Measurements from ENCODE around the gene CCDC60.

The CCDC60 gene, protein sequence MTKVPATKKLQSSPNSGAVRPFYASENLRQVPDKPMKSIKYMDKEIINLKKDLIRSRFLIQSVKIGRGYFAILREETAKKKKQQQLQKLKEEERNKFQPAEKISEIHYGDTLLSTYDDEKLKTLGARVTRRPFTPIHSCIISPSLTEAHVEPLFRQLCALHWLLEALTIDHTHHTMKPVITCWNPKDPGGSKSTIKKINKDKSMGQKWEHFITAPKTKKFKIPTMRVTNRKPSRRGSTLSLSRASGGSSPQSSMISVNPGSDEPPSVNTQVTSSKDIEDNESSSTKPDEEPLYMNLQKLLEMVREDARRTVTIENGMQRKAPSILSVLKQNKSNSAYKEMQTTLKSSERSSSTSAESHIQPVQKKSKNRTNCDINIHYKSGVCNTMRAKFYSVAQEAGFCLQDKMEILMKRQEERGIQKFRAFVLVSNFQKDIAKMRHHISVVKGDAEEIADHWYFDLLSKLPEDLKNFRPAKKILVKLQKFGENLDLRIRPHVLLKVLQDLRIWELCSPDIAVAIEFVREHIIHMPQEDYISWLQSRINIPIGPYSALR

DNA sequence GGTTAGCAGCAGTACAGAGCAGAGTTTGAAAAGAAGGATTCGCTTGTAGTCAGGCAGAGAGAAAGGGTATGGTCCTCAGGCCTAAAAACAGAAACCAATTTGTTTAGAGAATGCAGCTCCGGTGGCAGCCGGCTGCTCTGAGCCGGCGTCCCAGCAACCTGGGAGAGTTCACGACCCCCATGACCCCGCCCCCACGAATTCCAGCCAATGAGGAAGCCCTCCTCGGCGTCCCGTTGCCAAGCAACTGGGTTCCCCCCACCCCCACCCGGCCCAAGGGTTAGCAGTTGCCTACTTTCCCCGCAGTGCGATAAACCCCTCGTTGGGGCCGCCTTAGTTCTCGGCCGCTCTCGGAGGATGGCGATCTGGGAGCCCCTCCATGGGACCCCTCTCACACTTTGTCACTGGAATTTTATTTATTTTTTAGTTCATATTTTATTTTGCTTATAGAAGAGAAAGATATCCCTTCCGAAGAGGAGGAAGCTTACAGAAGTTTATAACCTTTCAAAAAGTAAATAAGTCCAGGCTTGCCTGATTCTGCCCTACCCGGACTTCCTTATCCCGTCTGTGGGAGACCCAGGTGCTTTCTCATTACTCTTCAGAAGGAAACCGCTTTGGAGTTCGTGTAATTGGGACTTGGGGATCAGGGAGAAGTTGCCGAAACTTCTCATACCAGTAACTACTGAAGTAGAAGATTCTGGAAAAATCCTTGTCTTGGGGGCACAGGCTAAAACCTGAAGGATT lies at the start of gene CCDC60:
CCDC60 (plus strand) TSS at position 300 of the 741 bp plus-strand sequence. CDS start 448 bp downstream, outside the sequence.
- DNase-seq (ENCODE audit: low spot score) = no peak

DNA sequence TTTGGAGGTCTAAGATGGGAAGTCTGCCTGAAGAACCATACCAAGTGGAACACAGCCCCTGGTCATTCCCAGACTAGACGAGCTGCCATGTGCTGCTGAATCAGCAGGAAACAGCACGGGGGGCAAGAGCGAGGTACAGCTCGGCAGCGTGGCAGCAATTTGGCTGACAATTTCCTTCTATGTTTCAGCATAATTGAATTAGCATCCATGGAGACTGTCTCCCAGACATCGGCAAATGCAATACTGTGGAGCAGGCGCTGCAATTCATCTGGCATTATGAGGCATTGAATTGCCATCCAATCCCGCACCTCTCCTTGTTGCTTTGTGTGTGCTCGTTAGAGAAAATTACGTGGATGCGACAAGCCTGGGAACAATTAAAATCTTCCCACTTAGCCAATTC lies 46.0 kb upstream of the CCDC60 start:
- DNase-seq (ENCODE audit: low spot score) = no peak

GRCh38 chr12:119292893-119293630 lies 41.5 kb upstream of the CCDC60 start:
- no peak for DNase-seq (ENCODE audit: low spot score)

DNA sequence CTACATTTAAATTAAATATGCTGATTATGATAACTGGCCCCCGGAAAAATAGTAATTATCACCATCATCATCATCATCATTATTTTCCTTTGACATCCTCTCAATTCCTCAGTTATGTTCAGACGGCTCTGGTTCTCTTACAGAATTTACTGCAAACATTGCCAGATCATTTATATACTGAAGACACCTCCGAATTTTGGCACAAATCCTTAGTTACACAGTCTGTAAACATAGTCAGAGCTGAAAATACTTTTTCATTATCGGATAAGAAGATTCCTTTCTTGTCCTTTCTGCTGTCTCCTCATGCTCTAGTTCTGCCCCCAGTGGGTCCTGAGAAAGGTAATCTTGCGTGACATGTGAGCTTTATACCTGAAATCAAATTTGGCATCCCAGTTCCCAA lies 40.3 kb upstream of the CCDC60 start:
- no peak for DNase-seq (ENCODE audit: low spot score)

DNA sequence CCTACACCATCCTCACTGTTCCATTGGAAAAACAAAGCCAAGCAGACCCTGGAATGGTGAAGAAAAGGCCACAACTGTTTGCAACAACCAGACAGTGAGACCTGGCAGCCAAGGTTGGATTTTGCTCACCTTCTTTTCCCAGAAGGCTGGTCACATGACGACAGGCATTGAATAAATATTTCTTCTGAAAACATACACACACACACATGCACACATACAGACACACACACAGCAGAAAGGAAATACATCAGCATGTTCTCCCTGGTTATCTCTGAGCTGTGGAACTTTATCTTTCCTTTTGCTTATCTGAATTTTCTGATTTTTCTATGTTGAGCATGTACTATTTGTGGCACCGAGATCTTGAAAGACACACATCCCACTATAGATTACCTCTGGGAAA lies 38.0 kb upstream of the CCDC60 start:
- DNase-seq (ENCODE audit: low spot score) = no peak

DNA sequence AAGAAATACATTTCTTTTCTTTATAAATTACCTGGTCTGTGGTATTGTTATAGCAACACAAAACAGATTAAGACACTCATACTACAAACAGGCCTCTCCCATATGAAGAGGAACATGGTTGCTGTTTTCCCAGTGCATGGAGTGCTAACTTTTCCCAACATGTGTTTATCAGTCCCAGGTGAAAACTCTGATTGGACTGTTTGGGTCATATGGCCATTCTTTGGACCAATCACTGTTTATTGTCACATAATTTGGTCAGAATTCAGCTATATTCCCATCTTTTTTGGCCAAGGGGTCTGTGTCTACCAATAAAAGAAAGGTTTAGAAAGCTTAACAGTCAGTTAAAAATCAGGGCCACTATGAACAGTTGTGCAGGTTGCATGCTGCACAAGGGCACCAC lies 35.4 kb upstream of the CCDC60 start:
- DNase-seq (ENCODE audit: low spot score) = no peak

- no peak for DNase-seq (ENCODE audit: low spot score)
Measured at GRCh38 chr12:119301379-119301778, 33.1 kb upstream of the CCDC60 start.

DNA sequence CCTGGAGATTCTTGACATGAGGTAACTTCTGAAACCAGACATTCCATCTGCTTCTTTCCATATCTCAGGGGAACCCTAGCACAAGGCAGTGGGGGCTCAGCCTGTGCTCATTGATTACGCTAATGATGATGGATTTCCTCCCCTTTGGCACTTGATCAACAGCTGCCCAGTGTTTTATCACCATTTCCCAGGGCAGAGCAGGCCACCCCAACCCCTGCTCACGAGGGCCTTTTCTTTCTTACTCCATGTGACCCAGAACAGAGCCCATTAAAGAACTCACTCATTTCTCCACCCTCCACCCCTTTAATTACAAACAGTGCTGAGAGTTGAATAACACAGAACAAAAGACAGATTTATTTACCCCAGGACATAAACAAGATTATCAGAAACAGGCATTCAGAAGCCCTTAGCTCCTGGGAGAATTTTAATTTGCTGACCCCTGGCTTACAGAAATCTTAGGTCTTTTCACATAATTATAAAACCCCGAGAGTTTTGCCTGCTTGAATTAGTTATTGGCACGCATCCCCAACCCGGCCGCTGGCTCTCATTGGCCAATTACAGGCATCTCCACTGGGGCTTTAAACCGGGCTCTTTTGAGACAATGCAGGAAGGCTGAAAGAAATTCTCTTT lies 32.0 kb upstream of the CCDC60 start:
- no peak for DNase-seq (ENCODE audit: low spot score)

DNA sequence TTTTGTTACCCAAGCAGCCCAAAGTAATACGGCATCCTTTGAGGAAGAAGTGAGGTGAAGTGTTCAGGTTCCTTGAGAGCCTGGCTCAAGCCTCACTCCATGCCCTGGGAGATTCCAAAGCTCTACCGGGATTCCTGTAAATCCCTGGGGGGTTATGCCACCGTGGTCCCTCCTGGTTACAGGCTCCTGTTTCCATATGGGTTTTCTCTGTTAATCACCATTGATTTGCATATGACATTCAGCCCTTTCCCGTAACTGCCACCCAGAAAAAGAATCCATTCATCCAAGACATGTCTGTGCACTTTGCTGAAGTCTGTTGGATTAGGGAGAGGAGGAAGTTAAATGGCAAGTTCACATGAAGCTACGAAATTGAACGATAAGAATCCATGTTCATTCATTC lies 27.9 kb upstream of the CCDC60 start:
- DNase-seq (ENCODE audit: low spot score) = no peak

GRCh38 chr12:119307747-119308146 lies 26.8 kb upstream of the CCDC60 start:
- no peak for DNase-seq (ENCODE audit: low spot score)

- DNase-seq (ENCODE audit: low spot score) = no peak
Measured at GRCh38 chr12:119308708-119309456, 25.6 kb upstream of the CCDC60 start.

DNA sequence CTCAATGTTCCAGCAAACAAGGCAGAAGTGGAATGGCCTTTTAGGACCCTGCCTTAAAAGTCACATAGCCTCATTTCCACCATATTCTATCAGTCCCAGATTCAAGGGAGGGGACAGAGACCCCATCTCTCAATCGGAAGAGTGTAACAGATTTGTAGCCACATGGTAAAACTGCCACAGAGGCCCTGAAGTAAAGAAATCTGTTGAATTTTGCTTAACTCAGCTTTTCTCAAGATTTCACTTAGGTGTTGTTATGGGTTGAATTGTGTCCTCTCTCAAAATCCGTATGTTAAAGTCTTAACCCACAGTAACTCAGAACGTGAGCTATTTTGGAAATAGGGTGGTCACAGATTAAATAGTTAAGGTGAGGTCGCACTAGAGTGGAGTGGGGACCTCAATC lies 22.7 kb upstream of the CCDC60 start:
- no peak for DNase-seq (ENCODE audit: low spot score)

DNA sequence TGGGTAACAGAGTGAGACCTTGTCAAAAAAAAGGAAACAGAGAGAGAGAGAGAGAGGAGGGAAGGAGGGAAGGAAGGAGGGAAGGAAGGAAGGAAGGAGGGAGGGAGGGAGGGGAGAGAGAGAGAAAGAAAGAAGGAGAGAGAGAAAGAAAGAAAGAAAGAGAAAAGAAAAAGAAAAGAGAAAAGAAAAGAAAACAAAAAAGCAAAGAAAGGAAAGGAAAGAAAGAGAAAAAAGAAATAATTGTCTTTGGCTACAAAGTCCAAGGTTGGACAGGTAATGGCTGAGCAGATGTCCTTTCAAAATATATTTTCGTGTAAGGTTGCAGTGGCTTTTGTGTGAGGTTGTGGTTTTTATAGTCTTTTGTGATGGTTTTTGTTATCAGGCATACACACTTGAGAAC lies 21.6 kb upstream of the CCDC60 start:
- DNase-seq (ENCODE audit: low spot score) = no peak

GRCh38 chr12:119314290-119314689 lies 20.2 kb upstream of the CCDC60 start:
- DNase-seq (ENCODE audit: low spot score) = no peak

- DNase-seq (ENCODE audit: low spot score) = no peak
Measured at GRCh38 chr12:119319638-119320037, 14.9 kb upstream of the CCDC60 start.

GRCh38 chr12:119320678-119321077 lies 13.9 kb upstream of the CCDC60 start:
- no peak for DNase-seq (ENCODE audit: low spot score)

DNA sequence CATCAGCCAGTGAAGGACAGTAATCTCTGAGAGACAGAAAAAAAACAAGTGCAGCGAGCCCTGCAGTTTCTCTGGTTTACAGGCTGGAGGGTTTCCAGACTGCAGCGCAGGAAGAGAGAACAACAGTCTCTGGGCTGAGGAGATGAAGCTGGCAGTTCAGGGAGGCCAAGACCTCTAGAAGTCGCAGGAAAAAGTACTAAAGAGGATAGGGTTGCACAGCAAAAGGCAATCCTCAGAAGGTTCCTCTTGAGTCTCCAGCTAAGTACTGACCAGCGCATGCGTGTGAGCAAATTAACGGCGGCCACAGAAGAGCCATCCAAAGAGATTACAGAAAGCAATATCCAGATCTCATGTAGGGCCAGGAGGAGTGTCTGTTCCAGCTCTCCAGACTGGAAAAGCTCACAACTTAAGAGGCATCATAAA lies 12.2 kb upstream of the CCDC60 start:
- no peak for DNase-seq (ENCODE audit: low spot score)

DNA sequence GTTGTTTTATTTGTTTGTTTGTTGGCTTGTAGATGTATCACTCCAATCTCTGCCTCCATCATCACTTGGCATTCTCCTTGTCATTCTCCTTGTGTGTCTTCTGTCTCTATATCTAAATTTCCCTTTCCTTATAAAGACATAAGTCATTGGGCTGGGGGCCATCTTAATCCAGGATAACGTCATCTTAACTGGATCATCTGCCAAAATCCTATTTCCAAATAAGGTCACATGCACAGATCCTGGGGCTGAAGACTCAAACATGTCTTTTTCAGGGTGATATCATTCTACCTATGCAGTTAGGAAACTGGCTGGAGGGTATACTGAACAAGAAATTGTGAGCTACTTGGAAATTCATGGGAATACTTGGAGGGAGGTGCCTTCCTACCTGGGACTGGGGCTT lies 8.7 kb upstream of the CCDC60 start:
- no peak for DNase-seq (ENCODE audit: low spot score)

GRCh38 chr12:119326341-119326740 lies 8.2 kb upstream of the CCDC60 start:
- DNase-seq (ENCODE audit: low spot score) = no peak

GRCh38 chr12:119327471-119327870 lies 7.1 kb upstream of the CCDC60 start:
- no peak for DNase-seq (ENCODE audit: low spot score)

DNA sequence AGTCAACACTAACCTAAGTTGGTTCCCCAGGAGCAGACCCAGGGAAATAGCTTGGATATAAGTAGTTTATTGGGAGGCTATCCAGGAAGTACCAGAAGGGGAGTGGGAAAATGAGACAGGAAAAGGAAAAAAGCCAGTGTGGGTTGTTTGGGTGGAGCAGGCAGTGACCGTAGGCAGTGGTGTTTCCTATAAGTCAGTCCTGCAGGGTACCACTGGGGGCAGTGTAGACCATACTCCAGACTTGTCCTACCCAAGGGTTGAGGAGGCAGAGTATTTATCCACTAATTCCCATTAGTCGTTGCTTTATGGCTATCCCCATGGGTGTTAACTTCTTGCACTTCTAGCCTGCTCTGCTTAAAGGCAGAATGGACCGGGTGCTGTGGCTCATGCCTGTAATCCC lies 6.4 kb upstream of the CCDC60 start:
- DNase-seq (ENCODE audit: low spot score) = no peak

All from AG08395 (cell line).